Lower leg skin (tissue), 4 donors: ENCODE data around the gene ACSM5. TPM values are rescaled to one million over a fixed set of nuclear protein-coding genes. Genes with fewer than 3 reads are reported as not detected.

Experiments used
- DNase-seq, 2 donors: peaks; one replicate each; pipeline ENCODE4 v3.0.0-alpha.2; 2019; ENCODE audit warnings: low spot score in 2 of 2
- H3K4me3 ChIP-seq: fragments of 200-600 bp; sonication (generic); 2 replicates; pipeline ENCODE4 v1.5.1; 2017; ENCODE audit warnings: mild to moderate bottlenecking, low read depth; ENCODE audit not compliant: poor library complexity, severe bottlenecking
- CTCF ChIP-seq, 3 donors: fragments of 450-650 bp; IDR thresholded peaks; one replicate each; pipeline ENCODE4 v1.5.1; 2016; ENCODE audit warnings: antibody characterized with exemption in 3 of 3, mild to moderate bottlenecking in 3 of 3, moderate library complexity in 2 of 3
- POLR2A ChIP-seq, 2 donors: fragments of 450-650 bp; IDR thresholded peaks; one replicate each; pipeline ENCODE4 v1.6.1; 2016 to 2017; ENCODE audit warnings: antibody characterized with exemption in 2 of 2, mild to moderate bottlenecking in 1 of 2, moderate library complexity in 1 of 2
- WGBS, 2 donors: methylation state at CpG; one replicate each; pipeline ENCODE4 v1.1.5; 2018; 5-methylcytosine and 5-hydroxymethylcytosine counted together
- intact Hi-C: fragments of 100-400 bp; cut with DNase I; formaldehyde crosslinking; loops from one replicate; pipeline ENCODE4 v1.15.0; 2023; ENCODE audit warnings: low total_unique reads
- total RNA-seq, 4 donors: library from RNA; depleted of rRNA; stranded (reverse); fragments of >200 nt; gene quantifications; one replicate each; pipeline ENCODE4 v1.1.0, GENCODE V29; 2016

The ACSM5 gene
- total RNA-seq, 4 donors from 2014 or later: 1.5 to 5.5 (median 2.9) TPM

GRCh38 chr16:20395946-20396345 lies 13.4 kb upstream of the ACSM5 start:
- no peak for DNase-seq
- TF ChIP-seq POLR2A (IDR thresholded peaks at IDR 0.05) (no peak), CTCF (IDR thresholded peaks at IDR 0.05) (no peak)
- intact Hi-C loops: no loop called here
- H3K4me3 ChIP-seq: no peak overlapping the region
- WGBS, 2 donors: 60 to 74% methylated on average over 2 of the region's 2 CpGs

GRCh38 chr16:20396846-20397467 lies 12.4 kb upstream of the ACSM5 start:
- no peak overlapping the region for H3K4me3 ChIP-seq
- DNase-seq: no peak
- 84 to 85% methylated on average over 7 of the region's 7 CpGs for WGBS, 2 donors
- intact Hi-C loops: no loop called here
- TF ChIP-seq CTCF (IDR thresholded peaks at IDR 0.05) (no peak), POLR2A (IDR thresholded peaks at IDR 0.05) (no peak)

DNA sequence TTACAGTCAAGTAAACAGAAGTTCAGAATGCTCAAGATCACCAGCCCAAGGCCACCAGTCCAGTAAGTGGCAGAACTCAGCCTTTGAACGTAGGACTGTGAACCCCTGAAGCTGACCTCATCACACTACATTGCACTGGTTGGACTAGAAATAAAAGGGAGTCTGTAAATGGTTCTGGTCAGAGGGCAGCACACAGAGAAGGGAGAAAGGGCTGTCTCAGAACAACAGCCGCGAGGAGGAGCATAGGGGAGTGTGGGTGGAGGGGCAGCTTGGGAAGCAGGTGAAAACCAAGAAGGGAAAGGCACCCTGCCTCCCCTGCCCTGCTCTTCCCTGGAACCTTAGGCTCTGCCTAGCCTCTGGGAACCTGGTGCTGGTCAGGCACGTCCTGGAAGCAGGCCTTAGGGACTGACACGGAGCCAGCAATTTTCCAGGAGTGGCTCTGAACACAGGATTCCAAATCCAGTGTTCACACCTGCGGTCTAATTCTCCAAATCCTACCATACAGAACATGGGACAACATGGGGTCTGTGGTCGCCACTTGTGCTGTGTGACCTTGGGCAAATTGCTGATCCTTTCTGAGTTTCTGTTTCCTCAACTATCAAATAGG lies 11.8 kb upstream of the ACSM5 start:
- no peak overlapping the region for H3K4me3 ChIP-seq
- intact Hi-C loops: no loop called here
- TF ChIP-seq POLR2A (IDR thresholded peaks at IDR 0.05): no peak
- no peak for TF ChIP-seq CTCF (IDR thresholded peaks at IDR 0.05)
- 77 to 83% methylated on average over 7 of the region's 7 CpGs for whole genome bisulfite sequencing, 2 donors
- DNase-seq: no peak

DNA sequence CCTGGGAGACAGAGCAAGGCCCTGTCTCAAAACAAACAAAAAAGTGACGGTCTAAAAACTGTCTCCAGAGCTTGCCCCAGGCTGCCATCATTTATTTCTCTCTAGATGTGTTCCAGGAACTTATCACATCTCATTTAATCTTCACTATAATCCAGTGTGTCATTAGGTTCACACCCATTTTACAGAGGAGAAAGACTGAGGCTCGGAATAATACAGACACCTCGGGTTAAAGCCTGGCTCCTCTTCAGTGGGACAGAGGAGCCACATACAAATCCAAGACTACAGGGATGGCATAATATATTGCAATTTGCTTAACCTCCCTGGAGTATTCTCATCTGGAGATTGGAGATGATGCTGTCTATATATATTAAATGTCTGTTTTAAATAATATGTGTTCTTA lies 10.7 kb upstream of the ACSM5 start:
- DNase-seq: peak in 1 of 2 donors; percentile 1
- no peak overlapping the region for H3K4me3 ChIP-seq
- TF ChIP-seq CTCF (IDR thresholded peaks at IDR 0.05) (no peak), POLR2A (IDR thresholded peaks at IDR 0.05) (no peak)
- intact Hi-C loops: no loop called here
- 75 to 82% methylated on average over 3 of the region's 3 CpGs for WGBS, 2 donors

DNA sequence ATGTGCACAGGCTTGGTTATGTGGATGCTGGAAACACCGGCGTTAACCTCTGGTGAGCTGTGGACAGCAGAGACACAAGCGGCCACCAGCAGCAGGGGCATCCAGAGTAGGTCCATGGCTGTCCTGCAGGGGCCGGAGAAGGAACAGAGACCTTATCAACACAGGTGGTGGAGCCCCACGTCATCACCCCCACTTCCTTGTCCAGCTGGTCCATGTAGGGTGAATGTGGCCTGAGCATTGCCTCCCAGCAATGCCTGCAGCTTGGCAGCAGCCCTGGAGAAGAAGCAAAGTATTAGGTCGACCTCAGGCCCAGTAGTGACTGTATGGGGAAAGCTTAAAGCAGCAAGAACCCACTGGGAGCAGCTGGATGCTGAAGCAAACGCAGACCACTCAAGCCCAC lies 10.1 kb upstream of the ACSM5 start:
- TF ChIP-seq POLR2A (IDR thresholded peaks at IDR 0.05) (no peak), CTCF (IDR thresholded peaks at IDR 0.05) (no peak)
- DNase-seq: peak in 1 of 2 donors; percentile 80
- WGBS, 2 donors: 71 to 72% methylated on average over 7 of the region's 7 CpGs
- H3K4me3 ChIP-seq: no peak overlapping the region
- intact Hi-C loops: no loop called here

GRCh38 chr16:20401066-20401465 lies 8.3 kb upstream of the ACSM5 start:
- no peak overlapping the region for H3K4me3 ChIP-seq
- WGBS, 2 donors: 49 to 55% methylated on average over 2 of the region's 2 CpGs
- no peak for DNase-seq
- intact Hi-C loops: no loop called here
- no peak for TF ChIP-seq POLR2A (IDR thresholded peaks at IDR 0.05)
- no peak for TF ChIP-seq CTCF (IDR thresholded peaks at IDR 0.05)
